ENCODE results near the gene ZP3.
"Not testable (repeated sequence)": the region's sequence is repeated elsewhere in the genome, so short reads cannot be mapped to it uniquely, and the experiment has no call there.

- TF ChIP-seq, protein P1, sequence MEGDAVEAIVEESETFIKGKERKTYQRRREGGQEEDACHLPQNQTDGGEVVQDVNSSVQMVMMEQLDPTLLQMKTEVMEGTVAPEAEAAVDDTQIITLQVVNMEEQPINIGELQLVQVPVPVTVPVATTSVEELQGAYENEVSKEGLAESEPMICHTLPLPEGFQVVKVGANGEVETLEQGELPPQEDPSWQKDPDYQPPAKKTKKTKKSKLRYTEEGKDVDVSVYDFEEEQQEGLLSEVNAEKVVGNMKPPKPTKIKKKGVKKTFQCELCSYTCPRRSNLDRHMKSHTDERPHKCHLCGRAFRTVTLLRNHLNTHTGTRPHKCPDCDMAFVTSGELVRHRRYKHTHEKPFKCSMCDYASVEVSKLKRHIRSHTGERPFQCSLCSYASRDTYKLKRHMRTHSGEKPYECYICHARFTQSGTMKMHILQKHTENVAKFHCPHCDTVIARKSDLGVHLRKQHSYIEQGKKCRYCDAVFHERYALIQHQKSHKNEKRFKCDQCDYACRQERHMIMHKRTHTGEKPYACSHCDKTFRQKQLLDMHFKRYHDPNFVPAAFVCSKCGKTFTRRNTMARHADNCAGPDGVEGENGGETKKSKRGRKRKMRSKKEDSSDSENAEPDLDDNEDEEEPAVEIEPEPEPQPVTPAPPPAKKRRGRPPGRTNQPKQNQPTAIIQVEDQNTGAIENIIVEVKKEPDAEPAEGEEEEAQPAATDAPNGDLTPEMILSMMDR (conservative IDR thresholded peaks at IDR 0.05): not testable (repeated sequence)
- TF ChIP-seq EZH2 (IDR thresholded peaks at IDR 0.05; ENCODE audit: low read depth): not testable (repeated sequence)
These were observed 41.2 kb downstream of the ZP3 start for GRCh38 chr7:76465950-76466349.

Data from PC-9 (cell line).